ENCODE data around the gene PLXNA4.
"Not testable (repeated sequence)": the region's sequence is repeated elsewhere in the genome, so short reads cannot be mapped to it uniquely, and the experiment has no call there.

Gene PLXNA4

GRCh38 chr7:132607656-132608055 is 31.4 kb upstream of the PLXNA4 start:
- H3K4me3 ChIP-seq (ENCODE audit: low read depth, low read length): no peak overlapping the region
- no peak for TF ChIP-seq MYC (IDR thresholded peaks at IDR 0.05; ENCODE audit: low read depth, low read length)
- no peak for TF ChIP-seq CTCF (IDR thresholded peaks at IDR 0.05; ENCODE audit: low read depth, low read length)
- TF ChIP-seq POLR2A (IDR thresholded peaks at IDR 0.05; ENCODE audit: extremely low read depth, insufficient read length): no peak
- TF ChIP-seq, protein P1, sequence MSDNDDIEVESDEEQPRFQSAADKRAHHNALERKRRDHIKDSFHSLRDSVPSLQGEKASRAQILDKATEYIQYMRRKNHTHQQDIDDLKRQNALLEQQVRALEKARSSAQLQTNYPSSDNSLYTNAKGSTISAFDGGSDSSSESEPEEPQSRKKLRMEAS (IDR thresholded peaks at IDR 0.05; ENCODE audit: low read depth, low read length): no peak

GRCh38 chr7:132604121-132604520 is 27.9 kb upstream of the PLXNA4 start:
- H3K4me3 ChIP-seq (ENCODE audit: low read depth, low read length): no peak overlapping the region
- TF ChIP-seq, protein P1 (IDR thresholded peaks at IDR 0.05; ENCODE audit: low read depth, low read length): no peak
- TF ChIP-seq CTCF (IDR thresholded peaks at IDR 0.05; ENCODE audit: low read depth, low read length): no peak
- no peak for TF ChIP-seq MYC (IDR thresholded peaks at IDR 0.05; ENCODE audit: low read depth, low read length)
- no peak for TF ChIP-seq POLR2A (IDR thresholded peaks at IDR 0.05; ENCODE audit: extremely low read depth, insufficient read length)
- DNase-seq (ENCODE audit: low read depth): no peak

More at GRCh38 chr7:132607656-132608055, 31.4 kb upstream of the PLXNA4 start:
- DNase-seq (ENCODE audit: low read depth): no peak

DNA sequence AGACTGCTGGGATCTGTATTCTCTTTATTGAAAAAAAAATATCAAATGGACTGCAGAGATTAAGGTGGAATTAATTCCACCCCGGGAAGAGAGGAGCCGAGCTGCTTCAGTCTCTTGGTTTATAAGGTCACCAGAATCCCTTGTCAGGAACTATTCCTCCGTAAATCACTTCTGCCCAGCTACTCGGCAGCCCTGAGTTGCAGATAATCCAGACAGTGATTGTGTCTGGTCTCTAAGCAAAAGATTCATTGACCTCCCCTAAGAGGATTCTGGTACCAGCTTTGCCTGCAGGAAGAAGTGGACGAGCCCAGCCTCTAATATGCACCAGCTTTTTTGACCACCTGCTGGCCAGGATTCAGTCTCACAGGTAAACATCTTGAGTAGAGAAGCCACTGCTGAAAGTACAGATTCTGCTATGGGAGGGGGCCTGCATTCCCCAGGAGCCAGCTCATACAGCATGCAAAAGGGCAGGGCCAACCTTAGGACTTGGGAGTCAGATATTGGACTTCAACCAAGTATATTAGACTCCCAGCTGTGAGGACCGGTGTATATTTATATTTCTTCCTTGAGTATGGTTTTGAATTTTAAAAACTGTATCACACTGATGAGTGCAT is 27.1 kb upstream of the PLXNA4 start:
- TF ChIP-seq POLR2A (IDR thresholded peaks at IDR 0.05; ENCODE audit: extremely low read depth, insufficient read length) (no peak), CTCF (IDR thresholded peaks at IDR 0.05; ENCODE audit: low read depth, low read length) (no peak), MYC (IDR thresholded peaks at IDR 0.05; ENCODE audit: low read depth, low read length) (no peak)
- TF ChIP-seq, protein P1 (IDR thresholded peaks at IDR 0.05; ENCODE audit: low read depth, low read length): no peak
- DNase-seq (ENCODE audit: low read depth): no peak
- no peak overlapping the region for H3K4me3 ChIP-seq (ENCODE audit: low read depth, low read length)

DNA sequence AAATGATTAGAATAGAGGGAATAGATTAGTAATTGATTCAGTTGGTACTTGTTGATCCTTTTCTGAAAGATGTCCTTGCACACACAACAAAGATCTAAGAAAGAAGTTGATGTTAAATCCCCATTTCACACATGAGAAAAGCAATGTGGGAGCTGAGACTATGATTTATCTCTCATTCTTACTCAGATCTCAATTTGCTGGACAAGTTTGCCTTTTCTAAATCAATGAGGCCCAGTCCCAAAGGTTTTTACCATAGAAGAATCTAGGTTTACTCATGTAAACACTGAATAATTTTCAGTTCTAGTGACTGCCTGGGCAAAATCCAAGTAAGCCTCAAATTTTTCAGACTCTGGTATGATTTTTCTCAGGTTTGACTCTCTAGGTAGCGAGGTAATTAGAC is 25.5 kb upstream of the PLXNA4 start:
- no peak for DNase-seq (ENCODE audit: low read depth)
- TF ChIP-seq MYC (IDR thresholded peaks at IDR 0.05; ENCODE audit: low read depth, low read length): no peak
- no peak for TF ChIP-seq POLR2A (IDR thresholded peaks at IDR 0.05; ENCODE audit: extremely low read depth, insufficient read length)
- no peak for TF ChIP-seq CTCF (IDR thresholded peaks at IDR 0.05; ENCODE audit: low read depth, low read length)
- TF ChIP-seq, protein P1 (IDR thresholded peaks at IDR 0.05; ENCODE audit: low read depth, low read length): no peak

DNA sequence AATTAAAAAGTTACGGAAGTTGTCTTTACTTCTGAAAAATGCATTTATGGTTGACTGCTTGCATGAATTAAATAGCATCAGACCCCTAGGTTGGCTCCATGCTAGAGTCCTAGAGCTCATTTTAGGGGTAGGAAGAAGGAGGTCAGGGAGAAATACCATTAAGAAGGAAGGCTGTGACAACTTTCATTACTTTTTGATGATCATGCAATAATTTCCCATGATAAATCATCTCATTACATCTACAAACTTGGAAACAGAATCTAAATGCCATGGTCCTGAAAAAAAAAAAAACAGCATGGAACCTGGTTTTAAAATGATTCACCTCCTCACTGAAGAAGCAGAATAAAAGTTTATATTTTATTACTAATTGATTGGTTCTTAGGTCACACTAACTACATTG is 20.3 kb upstream of the PLXNA4 start:
- H3K4me3 ChIP-seq (ENCODE audit: low read depth, low read length): no peak overlapping the region
- DNase-seq (ENCODE audit: low read depth): no peak
- TF ChIP-seq, protein P1 (IDR thresholded peaks at IDR 0.05; ENCODE audit: low read depth, low read length): no peak
- no peak for TF ChIP-seq MYC (IDR thresholded peaks at IDR 0.05; ENCODE audit: low read depth, low read length)
- no peak for TF ChIP-seq POLR2A (IDR thresholded peaks at IDR 0.05; ENCODE audit: extremely low read depth, insufficient read length)
- TF ChIP-seq CTCF (IDR thresholded peaks at IDR 0.05; ENCODE audit: low read depth, low read length): no peak

More for the DNA sequence above, 25.5 kb upstream of the PLXNA4 start:
- no peak overlapping the region for H3K4me3 ChIP-seq (ENCODE audit: low read depth, low read length)

- DNase-seq (ENCODE audit: low read depth): not testable (repeated sequence)
These were observed 18.5 kb upstream of the PLXNA4 start for GRCh38 chr7:132594741-132595140.

More at GRCh38 chr7:132594741-132595140, 18.5 kb upstream of the PLXNA4 start:
- H3K4me3 ChIP-seq (ENCODE audit: low read depth, low read length): not testable (repeated sequence)
